HG03439 (cell line): ENCODE results near the gene APLN.

Experiments
- ATAC-seq: cut with Tn5 transposase; IDR thresholded peaks from one replicate; pipeline ENCODE4 v1.9.1; 2021; ENCODE audit warnings: mild to moderate bottlenecking, moderate library complexity; ENCODE audit not compliant: unreplicated experiment

Gene APLN

GRCh38 chrX:129599996-129600395 is 54.8 kb downstream of the APLN start:
- ATAC-seq = no peak

- ATAC-seq = no peak
These were observed 55.3 kb downstream of the APLN start for GRCh38 chrX:129599499-129599898.

- no peak for ATAC-seq
These were observed 56.9 kb downstream of the APLN start for GRCh38 chrX:129597905-129598304.

GRCh38 chrX:129596077-129596476 is 58.7 kb downstream of the APLN start:
- ATAC-seq = no peak
